Non-pigmented ciliary epithelial cell (primary cell): ENCODE results near the gene NOC3L.
A peak's percentile ranks its signal among the peaks of the same experiment; 100 is the strongest.
"Not testable (repeated sequence)": the region's sequence is repeated elsewhere in the genome, so short reads cannot be mapped to it uniquely, and the experiment has no call there.

ENCODE experiments used
- DNase-seq: peaks from one replicate; pipeline ENCODE4 v3.0.0-alpha.2; 2010; ENCODE audit warnings: low read depth

NOC3L gene, protein sequence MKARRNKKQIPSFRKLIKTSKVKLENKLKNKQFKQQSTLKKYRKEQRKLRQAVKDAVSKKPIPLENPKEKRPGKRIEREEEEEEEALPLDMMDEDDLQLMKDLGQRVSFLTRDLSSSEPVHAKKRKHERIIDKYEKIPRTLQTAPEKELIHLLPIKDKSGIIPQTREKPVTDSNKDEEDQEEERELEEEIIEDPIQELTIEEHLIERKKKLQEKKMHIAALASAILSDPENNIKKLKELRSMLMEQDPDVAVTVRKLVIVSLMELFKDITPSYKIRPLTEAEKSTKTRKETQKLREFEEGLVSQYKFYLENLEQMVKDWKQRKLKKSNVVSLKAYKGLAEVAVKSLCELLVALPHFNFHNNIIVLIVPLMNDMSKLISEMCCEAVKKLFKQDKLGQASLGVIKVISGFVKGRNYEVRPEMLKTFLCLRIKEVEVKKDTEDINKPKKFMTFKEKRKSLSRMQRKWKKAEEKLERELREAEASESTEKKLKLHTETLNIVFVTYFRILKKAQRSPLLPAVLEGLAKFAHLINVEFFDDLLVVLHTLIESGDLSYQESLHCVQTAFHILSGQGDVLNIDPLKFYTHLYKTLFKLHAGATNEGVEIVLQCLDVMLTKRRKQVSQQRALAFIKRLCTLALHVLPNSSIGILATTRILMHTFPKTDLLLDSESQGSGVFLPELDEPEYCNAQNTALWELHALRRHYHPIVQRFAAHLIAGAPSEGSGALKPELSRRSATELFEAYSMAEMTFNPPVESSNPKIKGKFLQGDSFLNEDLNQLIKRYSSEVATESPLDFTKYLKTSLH

DNA sequence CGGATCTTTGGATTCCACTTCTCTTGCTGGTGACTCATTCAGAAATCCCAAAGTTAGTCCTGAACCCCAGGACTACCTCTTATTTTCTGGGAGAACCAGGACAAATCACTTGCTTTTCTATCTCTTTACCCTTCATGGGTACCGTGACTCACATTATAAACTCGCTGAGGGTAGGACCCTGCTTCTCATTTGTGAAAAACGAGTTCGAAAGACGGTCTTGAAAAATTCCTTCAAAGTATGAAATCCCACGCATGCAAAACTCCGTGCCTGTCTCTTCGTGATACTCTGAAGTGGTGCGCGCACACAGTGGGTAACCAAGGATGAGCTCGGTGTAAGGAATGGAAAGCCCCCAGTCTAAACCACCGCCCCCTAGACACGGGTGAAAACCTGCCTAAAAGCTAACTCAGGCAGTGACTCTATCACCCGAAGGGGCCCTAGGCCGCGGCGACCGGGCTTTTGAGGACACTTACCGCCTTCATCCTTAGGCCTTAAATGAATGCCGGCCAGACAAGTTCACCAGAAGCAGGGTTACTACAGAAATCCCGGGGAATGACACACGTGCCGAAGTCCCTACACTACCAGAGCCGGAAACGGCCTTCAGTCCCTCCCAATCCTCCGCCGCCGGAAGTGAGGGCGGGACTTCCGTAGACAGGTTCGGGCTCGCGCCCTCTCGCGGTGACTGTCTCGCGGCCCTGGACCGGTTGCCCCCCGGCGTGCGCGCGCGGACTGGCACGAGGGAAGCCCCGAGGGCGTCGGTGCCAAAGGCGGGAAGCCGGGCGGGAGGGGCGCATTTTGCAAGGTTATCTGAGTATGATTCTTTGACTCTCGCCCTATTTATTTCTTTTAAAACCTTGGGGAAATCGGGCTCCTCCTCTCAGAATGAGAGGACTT, at the start of gene NOC3L:
Gene NOC3L (minus strand): TSS at position 580 of the 891 bp plus-strand sequence. CDS start 101 bp downstream, at position 479.
- peak; percentile 64 for DNase-seq

DNA sequence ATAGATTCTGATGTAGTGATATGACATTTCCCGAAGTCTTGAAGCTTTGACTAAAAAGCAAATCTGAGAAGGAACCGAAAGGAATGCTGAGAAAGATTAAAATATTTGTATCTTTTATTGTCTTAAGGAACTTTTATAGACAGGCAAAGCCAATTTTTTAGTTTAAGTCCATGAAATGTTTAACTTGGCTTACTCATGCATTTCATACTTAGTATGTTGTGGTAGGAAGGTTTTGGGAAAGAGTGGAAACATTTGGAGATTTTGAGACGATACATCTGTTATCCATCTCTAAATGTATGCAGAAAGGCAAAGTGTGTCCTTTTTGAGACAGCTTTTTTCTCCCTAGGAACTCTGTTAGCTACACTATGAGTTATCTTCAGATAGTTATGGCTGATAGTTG, 49.7 kb upstream of the NOC3L start:
- DNase-seq, result no peak

DNA sequence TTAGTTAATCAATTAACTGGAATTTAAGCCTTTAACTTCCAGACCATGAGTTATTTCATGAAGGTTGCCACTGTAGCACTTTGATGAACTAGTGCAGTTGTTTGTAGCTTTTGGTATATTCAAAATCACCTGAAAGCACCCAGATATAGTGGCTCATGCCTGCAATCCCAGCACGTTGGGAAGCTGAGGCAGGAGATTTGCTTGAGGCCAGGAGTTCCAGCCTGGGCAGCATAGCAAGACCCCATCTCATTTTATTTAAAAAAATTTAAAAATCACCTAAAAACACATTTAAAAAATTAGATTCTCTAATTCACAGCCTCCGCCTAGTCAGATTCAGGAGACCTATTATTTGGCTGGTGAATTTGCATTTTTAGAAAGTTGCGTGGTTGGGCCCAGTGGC, 48.6 kb upstream of the NOC3L start:
- no peak for DNase-seq

DNA sequence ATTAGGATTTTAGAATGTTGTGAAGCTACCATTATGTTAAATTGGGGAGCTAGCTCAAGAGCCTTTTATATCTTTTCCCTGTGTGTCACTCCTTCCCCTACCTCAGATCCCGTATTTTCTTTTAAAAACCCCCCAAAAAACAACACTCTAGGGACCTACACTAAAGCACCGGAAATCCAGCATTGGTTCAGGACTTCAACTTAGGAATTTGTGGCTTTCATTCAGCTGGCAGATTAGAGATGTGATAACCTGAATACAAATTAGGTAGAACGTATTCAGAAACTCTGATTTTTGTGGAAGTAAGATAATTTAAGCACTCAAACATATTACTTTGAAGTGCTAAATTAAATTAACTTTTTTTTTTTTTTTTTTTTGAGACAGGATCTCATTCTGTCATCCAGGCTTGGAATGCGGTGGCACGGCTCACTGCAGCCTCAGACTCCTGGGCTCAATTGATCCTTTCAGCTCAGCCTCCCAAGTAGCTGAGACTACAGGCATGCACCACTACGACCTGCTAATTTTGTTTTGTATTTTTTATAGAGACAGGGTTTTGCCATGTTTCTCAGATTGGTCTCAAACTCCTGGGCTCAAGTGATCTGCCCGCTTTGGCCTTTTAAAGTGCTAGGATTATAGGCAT, 46.4 kb upstream of the NOC3L start:
- DNase-seq, result no peak

DNA sequence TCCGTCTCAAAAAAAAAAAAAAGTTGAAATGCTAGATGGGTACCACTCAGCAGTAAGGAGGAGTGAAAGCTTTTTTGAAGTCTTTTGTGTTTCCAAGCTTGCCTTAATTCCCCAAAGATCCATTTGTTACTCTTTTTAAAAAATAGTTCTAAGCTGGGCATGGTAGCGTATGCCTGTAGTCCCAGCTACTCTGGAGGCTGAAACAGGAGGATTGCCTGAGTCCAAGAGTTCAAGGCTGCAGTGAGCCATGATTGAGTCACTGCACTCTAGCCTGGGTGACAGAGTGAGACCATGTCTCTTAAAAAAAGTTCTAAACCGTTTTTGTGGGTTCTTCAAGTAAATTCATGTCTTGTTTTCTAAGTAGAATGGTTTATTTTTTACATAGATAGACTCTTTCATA, 44.9 kb upstream of the NOC3L start:
- no peak for DNase-seq

DNA sequence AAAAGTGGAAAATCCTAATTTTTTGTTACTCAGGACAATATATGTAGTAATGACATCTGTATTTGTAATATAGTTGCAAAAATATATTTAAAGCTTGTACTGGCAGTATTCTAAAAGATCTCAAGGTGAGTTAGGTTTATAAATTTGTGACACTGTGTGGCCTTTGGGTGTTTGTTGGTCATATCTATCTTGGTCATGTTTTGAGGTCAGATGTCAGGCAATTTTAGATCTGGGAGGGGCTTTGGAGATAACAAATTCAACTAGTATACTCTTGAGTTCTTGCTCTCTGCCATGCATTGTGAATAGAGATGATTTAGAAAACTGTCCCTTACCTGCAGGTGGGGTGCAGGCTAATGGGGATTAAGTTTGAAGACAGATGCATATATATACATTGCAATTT, 42.7 kb upstream of the NOC3L start:
- DNase-seq, result no peak

DNA sequence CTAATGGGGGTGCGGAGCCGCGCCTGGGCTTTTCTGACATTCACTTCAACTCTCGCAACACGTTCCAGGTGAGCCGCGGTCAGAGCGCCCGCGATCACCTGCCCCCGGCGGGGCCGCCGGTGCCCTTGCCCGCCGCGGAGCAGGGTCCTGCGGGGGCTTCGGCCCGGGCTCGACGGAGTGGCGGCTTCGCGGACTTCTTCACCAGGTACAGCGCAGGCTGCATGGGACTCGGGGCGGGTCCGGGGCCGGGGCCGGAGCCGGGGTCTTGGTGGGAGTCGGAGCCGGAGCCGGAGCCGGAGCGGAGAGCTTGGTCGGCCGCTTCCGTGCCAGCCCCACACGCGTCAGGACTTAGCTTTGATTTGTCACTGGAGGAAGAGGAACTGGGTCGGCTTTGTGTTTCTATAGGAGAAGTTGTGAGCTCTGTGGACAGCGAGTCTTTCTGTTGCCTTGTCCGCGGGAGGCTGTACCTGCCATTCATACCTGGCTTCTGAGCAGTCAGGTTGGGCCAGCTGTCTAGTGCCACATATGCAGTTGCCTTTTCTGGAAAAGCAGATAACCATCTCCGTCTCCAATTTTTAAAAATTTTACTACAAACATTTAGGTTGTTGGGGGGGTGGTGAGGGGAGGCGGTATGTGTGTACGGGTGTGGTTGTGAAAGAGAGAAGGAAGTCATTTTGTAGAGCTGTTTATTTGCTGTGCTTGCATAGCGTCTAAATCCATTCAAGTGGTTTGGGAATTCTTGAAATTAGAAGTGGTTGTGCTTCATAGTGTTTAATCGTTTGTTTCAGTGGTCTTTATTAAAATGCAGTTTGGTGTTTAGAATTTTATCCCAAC, 40.9 kb upstream of the NOC3L start:
- DNase-seq, result no peak

DNA sequence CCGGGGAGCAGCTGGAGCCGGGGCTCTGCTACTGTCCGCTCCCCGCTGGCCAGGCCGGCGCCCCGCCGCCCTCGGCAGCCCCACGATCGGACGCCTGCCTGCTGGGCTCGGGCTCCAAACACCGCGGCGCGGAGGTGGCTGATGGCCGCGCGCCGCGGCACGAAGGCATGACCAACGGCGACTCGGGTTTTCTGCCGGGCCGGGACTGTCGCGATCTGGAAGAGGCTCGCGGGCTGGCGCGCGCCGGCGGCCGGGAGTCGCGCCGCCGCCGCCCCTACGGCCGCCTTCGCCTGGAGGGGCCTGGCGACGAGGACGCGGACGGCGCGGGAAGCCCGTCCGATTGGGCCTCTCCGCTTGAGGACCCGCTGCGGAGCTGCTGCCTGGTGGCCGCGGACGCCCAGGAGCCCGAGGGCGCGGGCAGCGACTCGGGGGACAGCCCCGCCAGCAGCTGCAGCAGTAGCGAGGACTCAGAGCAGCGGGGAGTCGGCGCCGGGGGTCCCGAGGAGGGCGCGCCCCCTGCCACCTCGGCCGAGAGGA, 40.2 kb upstream of the NOC3L start:
- DNase-seq, result no peak

DNA sequence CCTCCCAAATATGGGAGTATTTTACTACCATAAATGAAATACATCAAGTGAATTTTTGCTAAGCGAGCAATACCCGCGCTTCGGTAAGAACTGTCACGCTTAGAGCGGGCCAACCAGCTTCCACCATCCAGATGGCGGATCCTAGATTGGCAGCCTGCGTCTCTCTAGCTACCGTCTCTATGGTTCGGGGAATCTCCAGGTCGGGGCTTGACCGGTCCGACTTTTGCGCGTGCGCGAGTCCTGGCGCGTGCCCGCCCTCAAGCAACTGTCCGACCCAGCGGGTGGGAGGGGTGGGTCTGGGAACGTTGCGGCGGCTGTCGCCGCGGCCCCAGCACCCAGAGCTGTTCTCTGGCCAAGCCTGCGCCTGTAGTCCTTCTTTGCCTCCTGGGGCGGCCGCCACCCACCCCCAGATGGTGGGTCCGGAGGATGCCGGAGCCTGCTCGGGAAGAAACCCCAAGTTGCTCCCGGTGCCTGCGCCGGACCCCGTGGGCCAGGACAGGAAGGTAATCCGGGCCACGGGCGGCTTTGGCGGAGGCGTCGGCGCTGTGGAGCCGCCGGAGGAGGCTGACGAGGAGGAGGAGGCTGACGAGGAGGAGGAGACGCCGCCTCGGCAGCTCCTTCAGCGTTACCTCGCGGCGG, 39.6 kb upstream of the NOC3L start, which contains the start of gene TBC1D12:
Gene TBC1D12 (plus strand): TSS at position 338 of the 639 bp plus-strand sequence. CDS start 73 bp downstream, at position 411.
- DNase-seq, result peak; percentile 85

DNA sequence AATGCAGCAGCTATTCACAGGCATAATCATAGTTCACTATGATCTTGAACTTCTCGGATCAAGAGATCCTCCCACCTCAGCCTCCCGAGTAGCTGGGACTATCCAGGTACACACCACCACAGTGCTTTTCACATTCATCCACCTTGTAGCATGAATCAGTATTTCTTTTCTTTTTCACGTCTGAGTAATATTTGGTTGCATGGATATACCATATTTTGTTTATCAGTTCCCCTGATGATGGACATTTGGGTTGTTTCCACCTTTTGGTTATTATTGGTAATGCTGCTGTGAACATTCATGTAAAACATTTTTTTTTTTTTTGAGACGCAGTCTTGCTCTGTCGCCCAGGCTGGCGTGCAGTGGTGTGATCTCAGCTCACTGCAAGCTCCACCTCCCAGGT, 36.0 kb upstream of the NOC3L start:
- DNase-seq, result no peak

DNA sequence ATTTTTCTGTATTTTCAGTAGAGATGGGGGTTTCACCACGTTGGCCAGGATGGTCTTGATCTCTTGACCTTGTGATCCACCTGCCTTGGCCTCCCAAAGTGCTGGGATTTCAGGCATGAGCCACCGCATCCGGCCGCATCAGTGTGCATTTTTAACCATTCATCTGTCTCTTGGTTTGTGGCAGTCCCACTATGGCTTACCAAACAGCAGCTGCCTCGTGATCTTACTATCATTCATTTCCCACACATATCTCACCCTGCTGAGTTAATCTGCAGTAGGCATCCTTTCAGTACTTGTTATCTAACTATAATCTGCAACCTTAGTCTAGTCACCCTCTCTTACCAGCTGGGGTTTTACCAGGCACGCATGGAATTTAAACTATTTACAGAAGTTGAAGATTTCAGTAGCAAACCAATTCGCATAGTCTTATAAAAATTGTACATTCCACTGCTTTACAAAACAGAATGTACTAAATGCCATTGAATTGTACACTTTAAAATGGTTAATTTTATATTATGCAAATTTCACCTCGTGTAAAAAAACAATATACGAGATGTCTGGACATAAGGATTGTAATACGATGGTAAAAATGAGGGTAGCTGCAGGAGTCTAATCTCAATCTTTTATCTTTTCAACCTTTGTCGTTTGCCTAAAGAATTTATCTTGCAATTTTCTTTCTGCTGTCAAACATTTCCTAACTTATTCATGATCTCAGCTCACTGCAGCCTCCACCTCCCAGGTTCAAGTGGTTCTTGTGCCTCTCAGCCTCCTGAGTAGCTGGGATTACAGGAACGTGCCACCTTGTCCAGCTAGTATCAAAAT, 35.0 kb upstream of the NOC3L start:
- DNase-seq, result no peak

DNA sequence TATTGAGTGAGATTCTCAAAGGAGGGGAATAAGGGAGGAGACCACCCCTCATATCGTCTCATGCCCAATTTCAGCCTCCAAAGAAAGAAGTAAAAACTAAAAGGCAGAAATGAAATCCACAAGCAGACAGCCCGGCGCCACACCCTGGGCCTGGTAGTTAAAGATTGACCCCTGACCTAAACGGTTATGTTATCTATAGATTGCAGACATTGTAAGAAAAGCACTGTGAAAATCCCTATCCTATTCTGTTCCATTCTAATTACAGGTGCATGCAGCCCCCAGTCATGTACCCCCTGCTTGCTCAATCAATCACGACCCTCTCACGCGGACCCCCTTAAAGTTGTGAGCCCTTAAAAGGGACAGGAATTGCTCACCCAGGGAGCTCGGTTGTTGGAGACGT, 29.4 kb upstream of the NOC3L start:
- DNase-seq, result not testable (repeated sequence)

DNA sequence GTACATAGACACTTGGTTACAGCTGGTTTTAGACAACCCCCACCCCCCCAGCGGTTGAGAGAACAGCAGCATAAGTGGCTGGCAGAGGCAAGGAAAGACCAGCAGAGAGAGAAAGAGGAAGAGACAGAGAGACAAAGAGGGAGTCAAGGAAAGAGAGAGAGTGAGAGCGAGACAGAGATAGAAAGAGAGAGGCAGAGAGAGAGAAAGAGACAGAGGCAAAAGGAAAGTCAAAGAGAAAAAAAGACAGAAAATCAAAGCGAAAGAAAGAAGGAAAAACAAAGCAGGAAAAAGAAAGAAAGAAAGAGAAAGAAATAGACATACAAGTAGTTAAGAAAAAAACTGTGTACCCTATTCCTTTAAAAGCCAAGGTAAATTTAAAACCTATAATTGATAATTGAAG, 23.0 kb upstream of the NOC3L start:
- DNase-seq, result not testable (repeated sequence)

DNA sequence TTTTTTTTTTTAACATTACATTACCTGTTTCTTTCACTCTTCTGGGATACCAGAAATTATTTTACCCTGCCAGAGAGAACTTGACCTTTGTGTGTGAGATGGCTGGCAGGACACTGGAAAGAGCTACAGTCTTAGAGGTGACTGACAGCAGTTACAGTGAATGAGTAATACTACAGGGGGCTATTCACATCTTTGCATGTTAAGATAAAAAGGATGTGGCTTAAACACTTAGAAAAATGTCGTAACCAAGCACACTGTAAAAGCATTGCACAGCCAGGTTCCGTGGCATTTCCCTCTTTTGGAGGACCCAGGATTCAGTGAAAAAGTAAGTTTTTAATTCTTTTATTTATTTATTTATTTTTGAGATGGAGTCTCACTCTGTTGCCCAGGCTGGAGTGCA, 20.8 kb upstream of the NOC3L start:
- DNase-seq, result no peak

DNA sequence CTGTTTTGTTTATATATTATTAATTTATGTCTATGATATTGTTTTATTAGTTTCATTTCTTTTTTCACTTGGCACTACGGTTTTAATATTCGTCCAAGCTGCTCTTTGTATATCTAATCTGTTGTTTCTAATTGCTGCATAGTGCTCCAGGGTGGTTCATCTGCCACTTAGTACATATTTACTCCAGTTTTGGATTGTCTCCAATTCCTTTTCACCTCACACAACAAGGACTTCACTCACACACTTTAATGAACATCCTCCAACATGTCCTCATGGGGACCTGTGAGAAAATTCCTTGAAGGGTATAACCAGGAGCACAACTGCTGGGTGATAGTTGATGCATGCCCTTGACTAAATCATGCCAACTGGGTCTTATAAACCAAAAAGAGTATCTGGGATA, 14.1 kb upstream of the NOC3L start:
- DNase-seq, result no peak

DNA sequence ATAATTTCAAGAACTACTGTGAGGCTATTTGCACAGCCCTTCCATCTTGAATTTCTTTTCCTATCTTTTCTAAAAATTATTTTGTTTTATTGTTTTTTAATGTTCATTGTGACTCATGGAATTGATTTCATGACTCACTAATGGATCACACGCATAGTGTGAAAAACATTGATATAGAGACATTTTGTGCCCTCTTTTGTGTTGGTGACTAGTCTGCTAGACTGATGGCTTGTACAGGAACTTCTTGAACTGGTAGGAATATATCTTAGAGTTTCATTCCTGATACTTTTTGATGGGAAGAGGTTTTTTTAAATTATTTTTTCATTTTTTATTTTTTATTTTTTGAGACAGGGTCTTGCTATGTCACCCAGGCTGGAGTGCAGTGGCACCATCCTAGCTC, 12.6 kb upstream of the NOC3L start:
- DNase-seq, result no peak

DNA sequence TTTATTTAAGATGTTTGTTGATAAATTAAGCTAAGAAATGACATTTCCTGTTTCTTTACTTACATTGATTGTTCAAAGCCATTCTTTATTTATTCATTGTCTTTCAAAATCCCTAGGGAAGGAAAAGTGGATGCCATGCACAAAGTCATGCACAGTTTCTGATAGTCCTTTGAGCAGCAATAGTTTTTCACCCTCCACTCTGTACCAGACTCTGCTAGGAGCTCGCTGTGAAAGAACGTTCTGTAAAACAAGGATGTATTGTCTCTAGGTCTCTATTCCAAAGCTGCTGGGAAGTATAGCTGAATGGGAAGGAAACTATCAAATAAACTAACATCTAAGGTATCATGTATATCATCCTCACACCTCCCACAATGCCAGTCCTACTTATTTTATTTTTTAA, 7.8 kb upstream of the NOC3L start:
- no peak for DNase-seq

DNA sequence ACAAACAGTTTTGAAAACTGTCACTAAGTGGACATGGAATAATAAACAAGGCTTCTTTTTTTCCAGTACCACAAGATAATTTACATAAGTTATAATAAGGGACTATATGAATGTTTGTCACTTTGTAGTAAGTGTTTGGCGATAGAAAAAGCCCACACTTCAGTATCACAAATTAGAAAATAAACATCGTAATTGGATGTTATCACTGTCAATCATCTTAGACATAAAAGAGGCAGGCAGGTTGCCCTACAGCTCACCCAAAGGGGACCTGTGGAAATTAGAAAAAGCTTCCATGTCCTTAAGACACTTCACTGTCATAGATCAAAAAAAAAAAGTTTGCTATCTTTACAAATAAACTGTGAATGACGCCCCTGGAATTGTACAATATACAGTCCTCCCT, 3.6 kb upstream of the NOC3L start:
- no peak for DNase-seq

DNA sequence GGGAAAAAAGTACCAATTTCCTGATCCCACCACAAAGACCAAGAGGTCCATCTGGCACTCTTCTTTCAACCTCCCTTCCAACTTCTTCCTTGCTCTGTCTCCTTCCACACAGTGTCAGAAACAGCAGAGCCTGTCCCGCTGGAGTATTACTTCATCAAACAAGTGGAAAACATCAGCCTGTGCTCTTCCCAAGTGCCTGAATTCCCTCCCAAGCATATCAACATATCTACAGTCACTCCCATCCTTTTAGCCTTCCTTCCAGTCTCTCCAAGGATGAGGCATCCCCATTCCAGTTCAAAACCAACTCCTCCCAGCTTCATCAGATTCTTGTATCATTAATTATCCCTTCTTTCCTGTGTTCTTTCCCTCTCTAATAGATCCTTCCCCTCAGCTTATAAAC, 1.7 kb upstream of the NOC3L start:
- no peak for DNase-seq
